Suppressor macrophage (primary cell): ENCODE data around the gene TBCB.
A peak's percentile ranks its signal among the peaks of the same experiment; 100 is the strongest.
"Not testable (repeated sequence)": the region's sequence is repeated elsewhere in the genome, so short reads cannot be mapped to it uniquely, and the experiment has no call there.

Experiments used
- DNase-seq, 4 experiments: peaks; one replicate each; pipeline ENCODE4 v3.0.0-alpha.2; 2020 to 2022
- total RNA-seq, 17 experiments: gene quantifications; one replicate each; lab custom pipeline; 2026; ENCODE audit warnings: mixed read lengths in 6 of 17, inconsistent platforms in 3 of 17; lab: John Stamatoyannopoulos, UW

The TBCB gene
- total RNA-seq = 37.5 to 63.0 (median 49.7) reads per million in 17 experiments

GRCh38 chr19:36115453-36116343 lies at the start of gene TBCB:
TBCB (plus strand) TSS chr19:36115468; CDS start chr19:36115561, 93 bp downstream.
- peak in 3 of 4 experiments; percentile 71 to 90 (median 89) for DNase-seq

DNA sequence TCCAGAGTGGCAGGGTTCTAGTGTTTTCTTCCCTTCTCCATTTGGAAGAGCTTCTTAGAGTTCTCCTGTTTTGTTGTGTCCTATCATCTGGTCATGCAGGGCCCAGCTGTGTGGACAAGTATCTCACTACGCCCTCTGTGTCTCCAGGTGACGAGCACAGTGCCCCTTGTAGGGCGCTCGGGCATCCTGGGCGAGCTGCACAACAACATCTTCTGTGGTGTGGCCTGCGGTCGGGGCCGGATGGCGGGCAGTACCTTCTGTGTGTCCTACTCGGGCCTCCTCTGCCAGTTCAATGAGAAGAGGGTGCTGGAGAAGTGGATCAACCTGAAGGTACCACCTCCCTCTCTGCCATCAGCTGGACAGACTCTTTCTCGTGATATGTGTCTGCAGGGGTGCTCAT lies 47.6 kb upstream of the TBCB start:
- DNase-seq = no peak

DNA sequence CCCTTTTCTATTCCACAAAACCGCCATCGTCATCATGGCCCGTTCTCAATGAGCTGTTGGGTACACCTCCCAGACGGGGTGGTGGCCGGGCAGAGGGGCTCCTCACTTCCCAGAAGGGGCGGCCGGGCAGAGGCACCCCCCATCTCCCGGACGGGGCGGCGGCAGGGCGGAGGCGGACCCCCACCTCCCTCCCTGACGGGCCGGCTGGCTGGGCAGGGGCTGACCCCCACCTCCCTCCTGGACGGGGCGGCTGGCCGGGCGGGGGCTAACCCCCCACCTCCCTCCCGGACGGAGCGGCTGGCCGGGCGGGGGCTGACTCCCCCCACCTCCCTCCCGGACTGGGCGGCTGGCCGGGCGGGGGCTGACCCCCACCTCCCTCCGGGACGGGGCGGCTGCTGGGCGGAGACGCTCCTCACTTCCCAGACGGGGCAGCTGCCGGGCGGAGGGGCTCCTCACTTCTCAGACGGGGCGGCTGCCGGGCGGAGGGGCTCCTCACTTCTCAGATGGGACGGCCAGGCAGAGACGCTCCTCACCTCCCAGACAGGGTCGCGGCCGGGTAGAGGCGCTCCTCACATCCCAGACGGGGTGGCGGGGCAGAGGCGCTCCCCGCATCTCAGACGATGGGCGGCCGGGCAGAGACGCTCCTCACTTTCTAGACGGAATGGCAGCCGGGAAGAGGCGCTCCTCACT lies 46.3 kb upstream of the TBCB start:
- DNase-seq = not testable (repeated sequence)

DNA sequence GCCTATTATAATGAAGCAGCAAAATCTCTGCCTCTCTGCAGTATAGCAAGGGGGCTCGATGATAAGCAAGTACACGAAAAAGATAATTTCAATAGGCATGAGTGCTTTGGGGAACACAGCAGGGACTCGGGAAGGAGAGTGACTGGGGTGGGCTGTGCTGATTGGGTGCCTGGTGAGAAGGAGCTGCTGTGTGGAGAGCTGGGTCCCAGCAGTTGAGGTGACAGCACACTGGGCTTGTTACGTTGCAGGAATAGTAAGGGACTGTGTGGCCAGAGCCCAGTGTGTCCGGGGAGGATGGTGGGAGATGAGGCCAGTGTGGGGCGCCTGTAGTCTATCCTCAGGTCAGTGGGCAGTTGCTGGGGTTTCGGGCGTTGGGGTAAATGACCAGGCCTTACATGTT lies 43.2 kb upstream of the TBCB start:
- DNase-seq = no peak

DNA sequence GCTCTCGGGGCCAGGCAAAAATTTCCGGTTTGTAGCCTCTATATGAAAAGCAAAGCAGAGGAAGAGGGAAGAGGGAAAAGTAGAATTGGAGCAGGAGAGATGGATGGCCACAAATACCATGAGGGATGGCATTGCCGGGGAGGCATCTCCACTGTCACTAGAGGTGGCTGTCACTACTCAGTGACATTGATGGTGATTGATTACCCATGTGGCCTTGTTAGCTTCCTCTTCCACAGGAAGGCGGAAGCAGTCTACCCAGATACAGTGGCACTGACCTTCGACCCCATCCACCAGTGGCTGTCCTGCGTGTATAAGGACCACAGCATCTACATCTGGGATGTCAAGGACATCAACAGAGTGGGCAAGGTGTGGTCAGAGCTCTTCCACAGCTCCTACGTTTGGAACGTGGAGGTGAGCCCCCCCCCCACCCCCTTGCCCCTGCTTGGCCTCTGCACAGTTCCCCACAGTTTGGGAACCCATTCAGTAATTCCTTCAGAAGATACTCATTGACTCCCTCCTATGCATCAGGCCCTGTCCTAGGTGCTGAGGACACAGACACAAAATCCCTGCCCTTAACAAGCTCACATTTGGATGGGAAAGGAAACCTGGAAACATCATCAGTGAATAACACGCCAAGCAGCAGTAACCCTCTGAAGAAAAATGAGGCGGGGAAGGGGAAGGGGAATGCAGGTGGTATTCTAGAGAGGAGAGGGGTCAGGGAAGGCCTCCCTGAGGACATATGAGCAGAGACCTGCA lies 42.0 kb upstream of the TBCB start:
- DNase-seq = no peak

DNA sequence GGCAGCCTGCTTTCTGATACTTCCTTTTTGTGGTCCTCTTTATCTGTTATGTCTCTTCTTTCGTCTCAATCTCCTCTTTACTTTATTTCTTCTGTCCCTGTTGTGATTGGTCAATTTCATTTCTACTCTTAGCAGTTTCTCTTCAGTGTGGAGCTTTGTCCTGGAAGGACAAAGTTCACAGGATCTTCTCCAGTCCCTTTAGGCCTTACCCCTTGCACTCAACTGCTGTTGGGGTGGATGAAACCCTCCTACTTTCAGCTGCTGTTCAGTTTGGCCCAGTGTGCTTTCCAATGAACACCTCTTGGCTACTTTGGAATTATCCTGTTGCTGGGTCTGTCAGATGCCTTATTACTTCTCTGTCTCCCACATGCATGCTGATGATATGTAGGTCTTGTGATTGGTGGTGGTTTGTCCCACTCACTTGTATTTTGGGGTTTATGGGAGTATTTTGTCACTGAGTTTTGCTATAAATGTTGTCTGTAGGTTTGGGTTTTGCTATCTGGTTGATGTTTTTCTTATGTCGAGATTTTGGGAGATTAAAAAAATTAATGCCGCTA lies 35.8 kb upstream of the TBCB start:
- DNase-seq = peak; percentile 24 to 55 (median 37)

DNA sequence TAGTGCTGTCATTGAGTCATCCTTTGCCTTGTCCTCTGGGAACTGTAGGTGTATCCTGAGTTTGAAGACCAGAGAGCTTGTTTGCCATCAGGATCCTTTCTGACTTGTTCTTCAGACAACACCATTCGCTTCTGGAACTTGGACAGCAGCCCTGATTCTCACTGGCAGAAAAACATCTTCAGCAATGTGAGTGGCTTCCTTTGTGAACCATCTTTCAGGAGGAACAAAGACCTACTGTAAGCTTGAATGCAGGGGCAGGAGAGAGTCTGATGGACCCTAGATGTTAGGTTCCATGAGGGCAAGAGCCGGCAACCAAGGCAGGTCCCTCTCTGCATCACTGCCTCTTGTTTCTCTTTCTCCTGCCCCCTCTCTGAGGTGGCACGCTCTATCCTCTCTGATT lies 33.9 kb upstream of the TBCB start:
- no peak for DNase-seq

- no peak for DNase-seq
These were observed 33.4 kb upstream of the TBCB start for GRCh38 chr19:36081894-36082293.

- DNase-seq = no peak
These were observed 32.4 kb upstream of the TBCB start for GRCh38 chr19:36082916-36083315.

GRCh38 chr19:36084231-36085009 lies 30.8 kb upstream of the TBCB start:
- DNase-seq = no peak

DNA sequence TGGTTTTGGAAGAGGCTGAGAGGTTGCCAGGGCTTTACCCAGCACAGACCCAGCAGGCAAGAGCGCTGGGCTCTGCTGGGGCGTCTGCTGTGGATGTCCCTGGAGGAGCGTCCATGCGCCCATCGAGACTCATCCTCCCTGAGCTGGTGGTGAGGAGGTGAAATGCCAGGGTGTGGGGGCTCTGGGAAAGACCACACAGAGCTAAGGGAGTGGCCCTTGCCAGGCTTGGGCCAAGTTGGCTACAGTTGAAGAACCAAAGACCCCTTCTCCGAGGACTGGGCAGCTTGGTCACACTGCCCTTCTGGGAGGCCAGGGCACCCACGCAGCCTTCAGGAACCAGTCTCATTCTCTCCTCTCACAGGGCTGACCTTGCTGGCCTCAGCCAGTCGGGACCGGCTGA lies 28.9 kb upstream of the TBCB start:
- DNase-seq = no peak

- no peak for DNase-seq
These were observed 25.4 kb upstream of the TBCB start for GRCh38 chr19:36089847-36090246.

GRCh38 chr19:36090910-36091695 lies 24.2 kb upstream of the TBCB start:
- DNase-seq = no peak

- DNase-seq = no peak
These were observed 22.7 kb upstream of the TBCB start for GRCh38 chr19:36092566-36092965.

DNA sequence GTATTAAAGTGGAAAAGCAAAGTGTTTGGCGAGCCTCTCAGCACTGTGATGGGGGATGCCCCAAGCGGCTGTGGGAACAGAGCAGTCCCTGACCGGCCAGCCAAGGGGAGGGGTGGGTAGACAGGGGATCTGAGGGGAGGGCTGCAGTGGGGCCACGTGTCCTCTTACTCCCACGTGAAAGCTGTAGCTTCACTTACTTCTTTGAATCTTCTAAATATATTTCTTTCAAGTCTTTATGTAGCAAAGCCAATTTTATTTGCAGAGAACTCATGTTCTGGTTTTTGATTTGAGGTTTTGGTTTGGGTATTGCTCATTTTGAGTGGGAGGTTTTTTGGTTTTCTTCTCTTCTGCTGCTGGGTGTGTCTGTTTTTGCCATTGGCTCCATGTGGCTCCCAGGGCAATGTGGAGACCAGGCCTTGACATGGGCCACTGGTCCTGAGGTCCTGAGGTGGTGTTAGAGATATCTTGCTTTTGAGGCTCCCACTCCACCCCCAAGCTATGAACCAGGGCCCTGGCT lies 22.1 kb upstream of the TBCB start:
- no peak for DNase-seq

DNA sequence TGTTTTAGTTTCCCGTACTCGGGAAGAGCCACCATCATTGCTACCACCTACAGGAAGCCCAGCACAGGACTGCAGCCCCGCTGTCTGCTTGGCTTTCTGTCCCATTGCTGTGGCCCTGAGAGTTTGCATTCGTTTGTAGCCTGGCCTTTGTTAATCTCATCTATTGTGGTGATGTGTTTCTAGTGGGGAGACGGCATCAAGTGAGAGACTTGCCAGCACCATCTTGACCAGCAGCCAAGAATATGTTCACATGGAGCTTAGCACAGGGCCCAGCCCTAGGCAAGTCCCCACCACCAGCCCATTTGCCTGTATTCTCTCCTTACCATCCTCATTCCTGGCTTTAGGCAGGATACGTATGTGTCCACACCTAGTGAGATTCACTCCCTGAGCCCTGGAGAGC lies 21.6 kb upstream of the TBCB start:
- no peak for DNase-seq

DNA sequence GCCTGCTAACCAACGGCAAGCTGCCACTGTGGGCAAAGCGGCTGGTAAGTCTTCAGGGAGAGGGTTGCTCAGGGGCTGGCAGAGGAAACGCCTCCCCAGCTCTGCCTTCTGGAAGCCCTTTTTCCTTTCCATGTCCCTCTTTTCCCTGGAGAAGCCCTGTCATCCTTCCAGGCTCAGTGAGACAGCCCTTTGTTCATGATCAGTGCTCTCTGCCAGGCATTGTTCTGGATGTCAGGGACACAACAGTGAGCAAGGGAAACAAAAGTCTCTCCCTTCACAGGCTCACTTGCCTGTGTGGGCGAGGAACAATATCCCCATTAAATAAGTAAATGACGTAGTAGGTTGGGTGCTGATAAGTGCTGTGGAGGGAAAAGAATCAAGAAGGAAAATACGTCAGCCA lies 18.2 kb upstream of the TBCB start:
- DNase-seq = no peak

GRCh38 chr19:36099166-36099785 lies 16.0 kb upstream of the TBCB start:
- no peak for DNase-seq

GRCh38 chr19:36100476-36100875 lies 14.8 kb upstream of the TBCB start:
- peak; percentile 9 to 71 (median 52) for DNase-seq

GRCh38 chr19:36101550-36102327 lies 13.5 kb upstream of the TBCB start:
- no peak for DNase-seq
